Measurements from ENCODE around the gene DPP8. TPM values are rescaled to one million over a fixed set of nuclear protein-coding genes. Genes with fewer than 3 reads are reported as not detected.
"Not testable (repeated sequence)": the region's sequence is repeated elsewhere in the genome, so short reads cannot be mapped to it uniquely, and the experiment has no call there.

Gene DPP8
- total and polyA plus RNA-seq, 2 donors: 12.5 to 21.8 TPM

DNA sequence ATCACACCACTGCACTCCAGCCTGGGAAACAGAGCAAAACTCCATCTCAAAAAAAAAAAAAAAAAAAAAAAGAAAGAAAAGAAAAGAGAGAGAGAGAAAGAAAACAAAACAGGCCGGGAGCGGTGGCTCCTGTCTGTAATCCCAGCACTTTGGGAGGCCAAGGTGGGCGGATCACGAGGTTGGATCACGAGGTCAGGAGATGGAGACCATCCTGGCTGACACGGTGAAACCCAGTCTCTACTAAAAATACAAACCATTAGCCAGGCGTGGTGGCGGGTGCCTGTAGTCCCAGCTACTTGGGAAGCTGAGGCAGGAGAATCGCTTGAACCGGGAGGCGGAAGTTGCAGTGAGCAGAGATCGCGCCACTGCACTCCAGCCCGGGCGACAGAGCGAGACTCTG lies 119.0 kb downstream of the DPP8 start:
- peaks cover 32 to 83% of the 10 kb centered on the region in 2 donors for H3K27me3 ChIP-seq (ENCODE audit: control insufficient read depth in 2 of 2, insufficient read depth in 1 of 2, low read length in 1 of 2)
- H3K4me3 ChIP-seq (ENCODE audit: low read length in 2 of 2); H3K27ac ChIP-seq (ENCODE audit: low read depth in 1 of 2, low read length in 1 of 2); DNase-seq (ENCODE audit: low read depth in 6 of 9, low spot score in 9 of 9); H3K4me1 ChIP-seq (ENCODE audit: control insufficient read depth in 2 of 2, insufficient read depth in 2 of 2, low read length in 2 of 2); H3K9me3 ChIP-seq (ENCODE audit: control insufficient read depth in 2 of 2, insufficient read depth in 1 of 2, low read length in 1 of 2); H3K36me3 ChIP-seq (ENCODE audit: control insufficient read depth in 2 of 2, insufficient read depth in 2 of 2, low read length in 1 of 2): not testable (repeated sequence)
- 95% methylated on average over 16 of the region's 16 CpGs for WGBS

DNA sequence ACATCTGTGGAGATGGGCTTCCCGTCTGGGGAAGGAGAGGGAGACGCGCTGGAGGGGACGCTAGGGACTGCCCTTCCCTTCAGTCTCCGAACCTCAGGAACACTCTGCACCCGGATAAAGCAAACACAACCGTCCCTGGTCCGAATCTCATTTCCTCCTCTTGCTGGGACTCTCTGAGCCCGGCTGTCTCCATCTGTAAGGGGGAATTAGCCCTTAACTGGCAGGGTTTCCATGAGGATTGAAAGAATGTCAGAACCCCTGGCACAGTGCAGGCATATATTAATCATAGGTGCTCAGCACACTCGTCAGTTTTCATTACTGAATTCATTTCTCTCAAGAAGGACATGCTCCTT lies 120.5 kb downstream of the DPP8 start:
- peaks cover 37 to 92% of the 10 kb centered on the region in 2 donors for H3K27me3 ChIP-seq (ENCODE audit: control insufficient read depth in 2 of 2, insufficient read depth in 1 of 2, low read length in 1 of 2)
- H3K36me3 ChIP-seq (ENCODE audit: control insufficient read depth in 2 of 2, insufficient read depth in 2 of 2, low read length in 1 of 2): no peaks in the 10 kb centered on the region
- no peak for DNase-seq (ENCODE audit: low read depth in 6 of 9, low spot score in 9 of 9)
- H3K4me1 ChIP-seq (ENCODE audit: control insufficient read depth in 2 of 2, insufficient read depth in 2 of 2, low read length in 2 of 2): no peaks in the 10 kb centered on the region
- H3K27ac ChIP-seq (ENCODE audit: low read depth in 1 of 2, low read length in 1 of 2): no peak overlapping the region
- H3K4me3 ChIP-seq (ENCODE audit: low read length in 2 of 2): no peak overlapping the region
- 13% methylated on average over 10 of the region's 10 CpGs for WGBS
- peaks cover 0 to 2% of the 10 kb centered on the region in 2 donors for H3K9me3 ChIP-seq (ENCODE audit: control insufficient read depth in 2 of 2, insufficient read depth in 1 of 2, low read length in 1 of 2)

DNA sequence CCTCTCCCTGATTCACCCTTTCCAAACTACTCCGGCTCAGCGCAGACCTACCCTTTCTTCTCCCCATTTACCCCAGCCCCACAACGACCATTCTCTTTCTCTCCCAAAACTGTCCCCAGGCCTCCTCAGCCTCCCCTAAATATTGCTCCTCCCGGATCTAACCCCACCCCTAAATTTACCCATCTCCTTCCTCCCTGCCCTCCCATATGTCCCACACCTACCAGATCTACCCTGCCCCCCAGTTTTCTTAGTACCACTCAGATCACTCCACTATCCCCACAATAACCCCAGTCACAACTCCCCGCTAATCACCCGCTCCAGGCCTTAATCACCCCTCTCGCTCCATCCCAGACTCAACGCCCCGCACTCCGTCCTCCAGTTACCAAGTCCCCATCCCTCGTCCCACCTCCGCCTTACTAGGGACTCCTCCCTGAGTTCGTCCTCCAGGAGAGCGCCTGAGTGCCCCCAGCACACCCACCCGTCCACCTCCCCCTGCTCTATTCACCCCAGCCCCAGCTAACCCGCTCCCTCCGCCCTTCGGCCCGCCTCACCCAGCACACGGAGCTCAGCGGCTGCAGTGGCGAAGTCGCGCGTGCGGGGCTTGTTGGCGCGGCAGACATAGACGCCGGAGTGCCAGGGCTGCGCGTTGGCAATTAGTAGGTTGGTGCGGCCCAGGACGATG lies 121.1 kb downstream of the DPP8 start:
- no peak for DNase-seq (ENCODE audit: low read depth in 6 of 9, low spot score in 9 of 9)
- WGBS: 11% methylated on average over 34 of the region's 34 CpGs
- peaks cover 37 to 94% of the 10 kb centered on the region in 2 donors for H3K27me3 ChIP-seq (ENCODE audit: control insufficient read depth in 2 of 2, insufficient read depth in 1 of 2, low read length in 1 of 2)
- H3K27ac ChIP-seq (ENCODE audit: low read depth in 1 of 2, low read length in 1 of 2): no peak overlapping the region
- H3K4me3 ChIP-seq (ENCODE audit: low read length in 2 of 2): no peak overlapping the region
- no peaks in the 10 kb centered on the region for H3K36me3 ChIP-seq (ENCODE audit: control insufficient read depth in 2 of 2, insufficient read depth in 2 of 2, low read length in 1 of 2)
- H3K4me1 ChIP-seq (ENCODE audit: control insufficient read depth in 2 of 2, insufficient read depth in 2 of 2, low read length in 2 of 2): no peaks in the 10 kb centered on the region
- H3K9me3 ChIP-seq (ENCODE audit: control insufficient read depth in 2 of 2, insufficient read depth in 1 of 2, low read length in 1 of 2): peaks cover 0 to 2% of the 10 kb centered on the region in 2 donors

DNA sequence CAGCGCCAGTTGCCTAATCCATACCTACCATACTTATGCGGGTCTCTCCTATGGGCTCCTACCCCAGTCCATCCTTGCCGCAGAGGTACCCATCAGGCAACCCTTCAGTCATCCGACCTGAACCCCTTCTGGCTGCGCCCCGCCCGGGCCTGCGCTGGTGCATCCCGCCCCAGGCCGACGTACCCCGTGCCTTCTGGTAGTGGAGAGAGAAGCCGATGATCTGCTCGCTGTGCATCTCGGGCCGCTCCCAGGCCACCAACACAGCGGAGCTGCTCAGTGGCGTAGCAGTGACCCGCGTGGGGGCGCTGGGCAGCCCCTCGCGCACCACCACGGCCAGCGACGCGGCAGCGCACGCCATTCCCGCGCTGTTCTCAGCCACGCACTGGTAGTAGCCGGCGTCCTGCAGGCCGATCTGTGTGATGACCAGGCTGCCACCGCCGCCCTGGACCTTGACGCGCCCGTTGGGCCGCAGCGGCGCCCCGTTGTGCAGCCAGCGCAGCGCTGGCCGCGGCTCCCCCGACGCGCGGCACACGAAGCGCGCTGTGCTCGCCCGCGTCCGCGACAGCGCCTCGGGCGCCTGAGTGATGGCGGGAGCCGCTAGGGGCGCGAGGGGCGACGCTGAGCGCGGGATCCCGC lies 121.8 kb downstream of the DPP8 start:
- Histone ChIP-seq H3K27ac (ENCODE audit: low read depth in 1 of 2, low read length in 1 of 2) (no peak overlapping the region), H3K27me3 (ENCODE audit: control insufficient read depth in 2 of 2, insufficient read depth in 1 of 2, low read length in 1 of 2) (peaks cover 37 to 86% of the 10 kb centered on the region in 2 donors), H3K4me3 (ENCODE audit: low read length in 2 of 2) (no peak overlapping the region), H3K36me3 (ENCODE audit: control insufficient read depth in 2 of 2, insufficient read depth in 2 of 2, low read length in 1 of 2) (no peaks in the 10 kb centered on the region), H3K4me1 (ENCODE audit: control insufficient read depth in 2 of 2, insufficient read depth in 2 of 2, low read length in 2 of 2) (no peaks in the 10 kb centered on the region), H3K9me3 (ENCODE audit: control insufficient read depth in 2 of 2, insufficient read depth in 1 of 2, low read length in 1 of 2) (peaks cover 0 to 2% of the 10 kb centered on the region in 2 donors)
- DNase-seq (ENCODE audit: low read depth in 6 of 9, low spot score in 9 of 9): no peak
- WGBS: 12% methylated on average over 72 of the region's 72 CpGs

DNA sequence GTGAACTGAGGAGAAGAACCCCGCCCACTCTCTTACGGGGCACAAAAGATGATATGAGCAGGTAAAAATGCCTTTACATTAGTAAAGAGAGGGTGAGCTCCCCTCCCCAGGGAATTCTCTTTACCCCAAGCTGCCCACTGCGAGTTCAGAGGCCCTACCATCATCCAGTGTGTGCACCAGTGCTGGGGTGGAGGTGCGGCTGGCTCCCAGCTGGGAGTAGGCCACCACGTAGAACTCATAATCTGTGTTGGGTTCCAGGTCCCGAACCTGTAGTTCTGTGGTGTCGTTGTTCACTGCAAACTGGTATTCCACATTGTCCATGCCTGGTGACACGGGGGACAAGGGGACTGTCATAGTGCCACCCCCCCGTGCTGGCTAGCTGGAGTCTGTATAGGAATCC lies 122.6 kb downstream of the DPP8 start:
- no peak for DNase-seq (ENCODE audit: low read depth in 6 of 9, low spot score in 9 of 9)
- Histone ChIP-seq H3K4me3 (ENCODE audit: low read length in 2 of 2) (no peak overlapping the region), H3K27ac (ENCODE audit: low read depth in 1 of 2, low read length in 1 of 2) (no peak overlapping the region), H3K9me3 (ENCODE audit: control insufficient read depth in 2 of 2, insufficient read depth in 1 of 2, low read length in 1 of 2) (peaks cover 0 to 2% of the 10 kb centered on the region in 2 donors), H3K36me3 (ENCODE audit: control insufficient read depth in 2 of 2, insufficient read depth in 2 of 2, low read length in 1 of 2) (no peaks in the 10 kb centered on the region), H3K4me1 (ENCODE audit: control insufficient read depth in 2 of 2, insufficient read depth in 2 of 2, low read length in 2 of 2) (no peaks in the 10 kb centered on the region), H3K27me3 (ENCODE audit: control insufficient read depth in 2 of 2, insufficient read depth in 1 of 2, low read length in 1 of 2) (peaks cover 37 to 83% of the 10 kb centered on the region in 2 donors)
- 92% methylated on average over 9 of the region's 9 CpGs for WGBS

DNA sequence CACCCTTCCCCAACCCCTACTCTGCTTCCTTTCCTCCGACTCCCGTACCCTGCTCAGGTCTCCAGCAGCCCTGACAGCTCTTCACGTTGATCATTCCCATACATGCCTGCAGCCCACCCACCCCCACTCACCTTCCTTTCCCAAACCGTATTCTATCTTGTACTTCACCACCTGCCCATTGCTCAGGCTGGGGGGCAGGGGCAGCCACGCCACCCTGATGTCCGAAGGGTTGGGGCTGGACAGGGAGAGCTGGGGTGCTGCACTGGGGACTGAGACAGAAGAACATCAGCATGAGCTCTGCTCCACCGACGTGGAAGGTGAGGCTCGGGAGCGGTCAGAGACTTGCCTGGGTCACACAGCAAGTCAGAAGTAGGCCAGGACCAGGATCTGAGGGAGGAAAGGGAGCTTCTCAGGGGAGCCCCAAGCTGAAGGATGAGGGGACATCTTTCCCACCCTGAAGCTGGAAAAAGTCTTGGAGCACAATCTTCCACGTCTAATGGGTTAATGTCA lies 123.2 kb downstream of the DPP8 start:
- Histone ChIP-seq H3K4me3 (ENCODE audit: low read length in 2 of 2) (no peak overlapping the region), H3K27me3 (ENCODE audit: control insufficient read depth in 2 of 2, insufficient read depth in 1 of 2, low read length in 1 of 2) (peaks cover 37 to 81% of the 10 kb centered on the region in 2 donors), H3K27ac (ENCODE audit: low read depth in 1 of 2, low read length in 1 of 2) (no peak overlapping the region), H3K4me1 (ENCODE audit: control insufficient read depth in 2 of 2, insufficient read depth in 2 of 2, low read length in 2 of 2) (no peaks in the 10 kb centered on the region), H3K9me3 (ENCODE audit: control insufficient read depth in 2 of 2, insufficient read depth in 1 of 2, low read length in 1 of 2) (peaks cover 0 to 2% of the 10 kb centered on the region in 2 donors), H3K36me3 (ENCODE audit: control insufficient read depth in 2 of 2, insufficient read depth in 2 of 2, low read length in 1 of 2) (no peaks in the 10 kb centered on the region)
- no peak for DNase-seq (ENCODE audit: low read depth in 6 of 9, low spot score in 9 of 9)
- WGBS: 88% methylated on average over 11 of the region's 11 CpGs

DNA sequence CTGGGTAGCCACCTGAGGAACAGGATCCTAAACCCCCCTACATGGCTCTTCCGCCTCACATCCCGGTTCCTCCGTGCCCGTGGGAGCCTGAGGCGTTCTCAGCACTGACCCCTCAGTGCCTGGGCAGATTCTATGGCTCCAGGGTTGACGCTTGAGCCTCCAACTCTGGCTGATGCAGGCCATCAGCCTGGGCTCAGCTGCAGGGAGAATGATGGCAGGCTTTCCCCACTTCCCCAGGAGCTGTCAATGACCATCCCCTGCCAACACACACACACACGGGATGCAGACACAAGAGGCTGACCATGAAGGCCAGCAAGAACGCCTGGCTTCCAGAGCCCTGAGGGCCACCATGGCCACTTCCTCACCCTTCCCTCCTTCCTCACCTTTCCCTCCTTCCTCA lies 123.9 kb downstream of the DPP8 start:
- no peak overlapping the region for H3K4me3 ChIP-seq (ENCODE audit: low read length in 2 of 2)
- H3K9me3 ChIP-seq (ENCODE audit: control insufficient read depth in 2 of 2, insufficient read depth in 1 of 2, low read length in 1 of 2): peaks cover 0 to 2% of the 10 kb centered on the region in 2 donors
- H3K36me3 ChIP-seq (ENCODE audit: control insufficient read depth in 2 of 2, insufficient read depth in 2 of 2, low read length in 1 of 2): no peaks in the 10 kb centered on the region
- H3K27ac ChIP-seq (ENCODE audit: low read depth in 1 of 2, low read length in 1 of 2): no peak overlapping the region
- no peaks in the 10 kb centered on the region for H3K4me1 ChIP-seq (ENCODE audit: control insufficient read depth in 2 of 2, insufficient read depth in 2 of 2, low read length in 2 of 2)
- H3K27me3 ChIP-seq (ENCODE audit: control insufficient read depth in 2 of 2, insufficient read depth in 1 of 2, low read length in 1 of 2): peaks cover 37 to 79% of the 10 kb centered on the region in 2 donors
- no peak for DNase-seq (ENCODE audit: low read depth in 6 of 9, low spot score in 9 of 9)
- WGBS: 87% methylated on average over 8 of the region's 8 CpGs

DNA sequence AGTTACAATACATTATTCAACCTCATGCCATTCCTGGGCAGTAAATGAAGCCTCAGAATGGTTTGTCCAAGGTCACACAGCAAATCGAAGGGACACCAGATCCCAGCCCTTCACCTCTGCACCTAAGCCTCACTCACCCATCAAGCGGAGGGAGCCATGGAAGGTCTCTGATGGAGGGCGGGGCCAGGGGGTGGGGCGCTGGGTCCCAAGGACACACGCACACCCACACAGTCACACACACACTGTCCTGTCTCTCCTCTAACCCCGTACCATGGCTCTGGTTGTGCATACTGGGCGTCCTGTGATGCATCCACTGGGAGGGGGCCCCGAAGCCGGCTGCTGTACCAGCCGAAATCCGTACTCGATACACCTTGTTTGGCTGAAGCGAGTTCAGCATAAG lies 124.4 kb downstream of the DPP8 start:
- Histone ChIP-seq H3K4me3 (ENCODE audit: low read length in 2 of 2) (no peak overlapping the region), H3K27me3 (ENCODE audit: control insufficient read depth in 2 of 2, insufficient read depth in 1 of 2, low read length in 1 of 2) (peaks cover 37 to 79% of the 10 kb centered on the region in 2 donors), H3K4me1 (ENCODE audit: control insufficient read depth in 2 of 2, insufficient read depth in 2 of 2, low read length in 2 of 2) (no peaks in the 10 kb centered on the region), H3K36me3 (ENCODE audit: control insufficient read depth in 2 of 2, insufficient read depth in 2 of 2, low read length in 1 of 2) (no peaks in the 10 kb centered on the region), H3K9me3 (ENCODE audit: control insufficient read depth in 2 of 2, insufficient read depth in 1 of 2, low read length in 1 of 2) (peaks cover 0 to 2% of the 10 kb centered on the region in 2 donors), H3K27ac (ENCODE audit: low read depth in 1 of 2, low read length in 1 of 2) (no peak overlapping the region)
- WGBS: 96% methylated on average over 13 of the region's 13 CpGs
- DNase-seq (ENCODE audit: low read depth in 6 of 9, low spot score in 9 of 9): no peak
